Stimulated activated CD8-positive, alpha-beta memory T cell treated with anti-CD3 and anti-CD28 coated beads, Interleukin-15, amount 100 ng/mL, for 1 hour (primary cell): ENCODE measurements around the gene NPDC1.

ENCODE experiments used
- DNase-seq: peaks from one replicate; pipeline ENCODE4 v3.0.0-alpha.2; 2020; ENCODE audit warnings: low read depth

The NPDC1 gene

GRCh38 chr9:137046088-137046787 lies at the start of gene NPDC1:
Gene NPDC1, minus strand, starts transcription at chr9:137046177. Its CDS starts 188 bp downstream, at chr9:137045989.
- DNase-seq: peak; percentile 60

- no peak for DNase-seq
Observed at GRCh38 chr9:137089232-137089947, 43.4 kb upstream of the NPDC1 start.

GRCh38 chr9:137088121-137088520 lies 42.1 kb upstream of the NPDC1 start:
- DNase-seq: no peak

GRCh38 chr9:137087409-137087925 lies 41.5 kb upstream of the NPDC1 start:
- DNase-seq: no peak

- peak; percentile 96 for DNase-seq
Observed at GRCh38 chr9:137086531-137087408, 40.8 kb upstream of the NPDC1 start, which contains the start of gene MAN1B1. Gene MAN1B1, plus strand, starts transcription at chr9:137086985. Its CDS starts 15 bp downstream, at chr9:137087000.

- no peak for DNase-seq
Observed at GRCh38 chr9:137085920-137086530, 40.0 kb upstream of the NPDC1 start.

GRCh38 chr9:137084526-137084925 lies 38.5 kb upstream of the NPDC1 start:
- no peak for DNase-seq

GRCh38 chr9:137083394-137084004 lies 37.5 kb upstream of the NPDC1 start:
- no peak for DNase-seq

GRCh38 chr9:137082925-137083290 lies 36.9 kb upstream of the NPDC1 start:
- DNase-seq: no peak

GRCh38 chr9:137082222-137082924 lies 36.4 kb upstream of the NPDC1 start:
- no peak for DNase-seq

GRCh38 chr9:137080260-137081122 lies 34.5 kb upstream of the NPDC1 start:
- no peak for DNase-seq

- no peak for DNase-seq
Observed at GRCh38 chr9:137079401-137079787, 33.4 kb upstream of the NPDC1 start.

GRCh38 chr9:137078701-137079400 lies 32.9 kb upstream of the NPDC1 start:
- DNase-seq: no peak

GRCh38 chr9:137077758-137078693 lies 32.0 kb upstream of the NPDC1 start:
- DNase-seq: no peak

GRCh38 chr9:137077010-137077747 lies 31.2 kb upstream of the NPDC1 start, which contains the start of gene UAP1L1:
Gene UAP1L1, plus strand, starts transcription at chr9:137077517. Its CDS starts 16 bp downstream, at chr9:137077533.
- DNase-seq: no peak

GRCh38 chr9:137076636-137077009 lies 30.6 kb upstream of the NPDC1 start:
- no peak for DNase-seq

- no peak for DNase-seq
Observed at GRCh38 chr9:137075275-137075775, 29.3 kb upstream of the NPDC1 start.
